Ishikawa (cell line): ENCODE results near the gene DKK1.
A peak's percentile ranks its signal among the peaks of the same experiment; 100 is the strongest.

ENCODE experiments used
- CEBPB ChIP-seq: IDR thresholded peaks from 2 replicates; pipeline ENCODE4 v1.6.1; 2012
- CREB1 ChIP-seq: IDR thresholded peaks from 2 replicates; pipeline ENCODE4 v1.6.1; 2012; ENCODE audit warnings: low read depth
- EGR1 ChIP-seq: IDR thresholded peaks from 2 replicates; pipeline ENCODE4 v1.6.1; 2012
- EP300 ChIP-seq: IDR thresholded peaks from 2 replicates; pipeline ENCODE4 v1.6.1; 2012; ENCODE audit warnings: borderline replicate concordance
- FOXM1 ChIP-seq: IDR thresholded peaks from 2 replicates; pipeline ENCODE4 v1.6.1; 2012; ENCODE audit warnings: low read depth, borderline replicate concordance
- MAX ChIP-seq: IDR thresholded peaks from 2 replicates; pipeline ENCODE4 v1.6.1; 2012
- NFIC ChIP-seq: IDR thresholded peaks from 2 replicates; pipeline ENCODE4 v1.6.1; 2012
- RAD21 ChIP-seq: IDR thresholded peaks from 2 replicates; pipeline ENCODE4 v1.6.1; 2012; ENCODE audit warnings: low read depth
- REST ChIP-seq: IDR thresholded peaks from 2 replicates; pipeline ENCODE4 v1.6.1; 2012; ENCODE audit warnings: low read depth, mild to moderate bottlenecking
- TAF1 ChIP-seq: IDR thresholded peaks from 2 replicates; pipeline ENCODE4 v1.6.1; 2012; ENCODE audit warnings: low read depth, mild to moderate bottlenecking
- TCF12 ChIP-seq: IDR thresholded peaks from 2 replicates; pipeline ENCODE4 v1.6.1; 2012; ENCODE audit warnings: low read depth
- TEAD4 ChIP-seq: IDR thresholded peaks from 2 replicates; pipeline ENCODE4 v1.6.1; 2012
- USF1 ChIP-seq: IDR thresholded peaks from 2 replicates; pipeline ENCODE4 v1.6.1; 2012
- YY1 ChIP-seq: IDR thresholded peaks from 2 replicates; pipeline ENCODE4 v1.6.1; 2012; ENCODE audit warnings: low read depth
- ZBTB7A ChIP-seq: IDR thresholded peaks from 2 replicates; pipeline ENCODE4 v1.6.1; 2012; ENCODE audit warnings: low read depth

The DKK1 gene

GRCh38 chr10:52313933-52314821 is at the start of gene DKK1:
Gene DKK1, plus strand, starts transcription at chr10:52314281. Its CDS starts 154 bp downstream, at chr10:52314435.
- TF ChIP-seq USF1 (no peak), NFIC (no peak), CREB1 (no peak), FOXM1 (0 out of 2 replicates have a peak, but pooled peaks have one; percentile 17), TCF12 (0 out of 2 replicates have a peak, but pooled peaks have one; percentile 22), EGR1 (no peak), REST (no peak), RAD21 (peak; percentile 56), TEAD4 (no peak), EP300 (no peak), CEBPB (no peak), ZBTB7A (peak; percentile 74), MAX (no peak), YY1 (no peak), TAF1 (no peak)

- TF ChIP-seq NFIC = no peak
- TF ChIP-seq EGR1 = no peak
- TF ChIP-seq RAD21 = no peak
- TF ChIP-seq CREB1 = no peak
- TF ChIP-seq EP300 = no peak
- TF ChIP-seq FOXM1 = no peak
- no peak for TF ChIP-seq USF1
- TF ChIP-seq REST = no peak
- TF ChIP-seq YY1 = no peak
- no peak for TF ChIP-seq TEAD4
- TF ChIP-seq TCF12 = no peak
- no peak for TF ChIP-seq TAF1
- no peak for TF ChIP-seq MAX
- no peak for TF ChIP-seq ZBTB7A
- TF ChIP-seq CEBPB = no peak
Observed at GRCh38 chr10:52265131-52265926, 48.8 kb upstream of the DKK1 start.

GRCh38 chr10:52266858-52267257 is 47.2 kb upstream of the DKK1 start:
- no peak for TF ChIP-seq EP300

- TF ChIP-seq RAD21 (no peak), EP300 (no peak), TEAD4 (no peak), REST (no peak), EGR1 (no peak), USF1 (no peak), TCF12 (no peak)
Observed at GRCh38 chr10:52268790-52269189, 45.3 kb upstream of the DKK1 start.
